Prostate gland (tissue), 2 donors: ENCODE results near the gene ADGRG6. TPM values are rescaled to one million over a fixed set of nuclear protein-coding genes. Genes with fewer than 3 reads are reported as not detected.

Source experiments
- DNase-seq: peaks from one replicate; pipeline ENCODE4 v3.0.0-alpha.2; 2019; ENCODE audit warnings: low spot score
- H3K27ac ChIP-seq, 2 donors: fragments of 200-600 bp; sonication (generic); 2 replicates each; pipeline ENCODE4 v1.5.1; 2017 to 2019
- H3K27me3 ChIP-seq: fragments of 200-600 bp; sonication (generic); replicated peaks from 2 replicates; pipeline ENCODE4 v1.5.1; 2019; ENCODE audit not compliant: insufficient read depth
- H3K36me3 ChIP-seq, 2 donors: fragments of 200-600 bp; sonication (generic); 1 replicate in 1 of 2; 2 replicates in 1 of 2; pipeline versions ENCODE4 v1.5.1 to v1.8.1; 2017 to 2019
- H3K4me1 ChIP-seq: fragments of 200-600 bp; sonication (generic); replicated peaks from 2 replicates; pipeline ENCODE4 v1.5.1; 2019
- H3K4me3 ChIP-seq, 2 donors: fragments of 200-600 bp; sonication (generic); 2 replicates each; pipeline ENCODE4 v1.5.1; 2017 to 2019
- H3K9me3 ChIP-seq: fragments of 200-600 bp; sonication (generic); 2 replicates; pipeline ENCODE4 v1.5.1; 2017
- CTCF ChIP-seq, 4 experiments: fragments of 200-600 bp in 2 of 4; fragments of 450-650 bp in 2 of 4; sonication (generic) in 2 of 4; IDR thresholded peaks; 1 replicate in 3 of 4; 2 replicates in 1 of 4; pipeline ENCODE4 v1.5.1; 2016 to 2019; ENCODE audit warnings: antibody characterized with exemption in 4 of 4, mild to moderate bottlenecking in 2 of 4, moderate library complexity in 2 of 4
- POLR2A ChIP-seq: fragments of 450-650 bp; IDR thresholded peaks from one replicate; pipeline ENCODE4 v1.6.1; 2016; ENCODE audit warnings: antibody characterized with exemption, mild to moderate bottlenecking
- POLR2AphosphoS5 ChIP-seq: sonication (generic); formaldehyde crosslinking; IDR thresholded peaks from one replicate; pipeline ENCODE4 v1.6.1; 2017; ENCODE audit warnings: antibody characterized with exemption
- WGBS: methylation state at CpG from one replicate; pipeline ENCODE4 v1.1.5; 2018; 5-methylcytosine and 5-hydroxymethylcytosine counted together
- intact Hi-C: fragments of 100-400 bp; cut with DNase I; formaldehyde crosslinking; loops from one replicate; pipeline ENCODE4 v1.14.2; 2022
- total RNA-seq, 2 donors: library from RNA; depleted of rRNA; stranded (reverse); fragments of >200 nt; gene quantifications; one replicate each; pipeline ENCODE4 v1.1.0, GENCODE V29; 2016

The ADGRG6 gene
- total RNA-seq, 2 donors from 2014 or later = 13.5 to 18.0 TPM

- H3K27ac ChIP-seq = no peak overlapping the region
- H3K36me3 ChIP-seq = no peaks in the 10 kb centered on the region
- H3K9me3 ChIP-seq = no peaks in the 10 kb centered on the region
- intact Hi-C loops = no loop called here
- H3K4me1 ChIP-seq = no peaks in the 10 kb centered on the region
- no peak overlapping the region for H3K4me3 ChIP-seq
- no peaks in the 10 kb centered on the region for H3K27me3 ChIP-seq
- 49% methylated on average over 8 of the region's 8 CpGs for WGBS
- no peak for DNase-seq
- no peak for TF ChIP-seq CTCF (IDR thresholded peaks at IDR 0.05)
- TF ChIP-seq POLR2A = no peak
- TF ChIP-seq POLR2AphosphoS5 = no peak
These were observed 60.3 kb downstream of the ADGRG6 start for GRCh38 chr6:142361779-142362750.

- intact Hi-C loops = no loop called here
These were observed 65.3 kb downstream of the ADGRG6 start for GRCh38 chr6:142367061-142367460.

GRCh38 chr6:142367501-142368018 lies 65.8 kb downstream of the ADGRG6 start:
- no peaks in the 10 kb centered on the region for H3K36me3 ChIP-seq
- no peaks in the 10 kb centered on the region for H3K4me1 ChIP-seq
- H3K4me3 ChIP-seq = no peak overlapping the region
- H3K9me3 ChIP-seq = no peaks in the 10 kb centered on the region
- TF ChIP-seq POLR2AphosphoS5 (no peak), CTCF (IDR thresholded peaks at IDR 0.05) (no peak), POLR2A (no peak)
- DNase-seq = no peak
- intact Hi-C loops = no loop called here
- 56% methylated on average over 9 of the region's 9 CpGs for WGBS
- no peak overlapping the region for H3K27ac ChIP-seq
- H3K27me3 ChIP-seq = no peaks in the 10 kb centered on the region

More at GRCh38 chr6:142367061-142367460, 65.3 kb downstream of the ADGRG6 start:
- no peaks in the 10 kb centered on the region for H3K36me3 ChIP-seq
- no peaks in the 10 kb centered on the region for H3K4me1 ChIP-seq
- WGBS = 88% methylated on average over 3 of the region's 3 CpGs
- TF ChIP-seq POLR2AphosphoS5 (no peak), CTCF (IDR thresholded peaks at IDR 0.05) (no peak), POLR2A (no peak)
- no peaks in the 10 kb centered on the region for H3K27me3 ChIP-seq
- H3K9me3 ChIP-seq = no peaks in the 10 kb centered on the region
- no peak overlapping the region for H3K27ac ChIP-seq
- DNase-seq = no peak
- no peak overlapping the region for H3K4me3 ChIP-seq

- no peaks in the 10 kb centered on the region for H3K27me3 ChIP-seq
- intact Hi-C loops = no loop called here
- WGBS = 86% methylated on average over 1 of the region's 1 CpG
- no peaks in the 10 kb centered on the region for H3K9me3 ChIP-seq
- H3K4me3 ChIP-seq = no peak overlapping the region
- no peaks in the 10 kb centered on the region for H3K4me1 ChIP-seq
- no peaks in the 10 kb centered on the region for H3K36me3 ChIP-seq
- DNase-seq = no peak
- TF ChIP-seq POLR2AphosphoS5 (no peak), POLR2A (no peak), CTCF (IDR thresholded peaks at IDR 0.05) (no peak)
- no peak overlapping the region for H3K27ac ChIP-seq
These were observed 67.5 kb downstream of the ADGRG6 start for GRCh38 chr6:142369266-142369665.
